Measurements from ENCODE around the gene UQCRQ. TPM values are rescaled to one million over a fixed set of nuclear protein-coding genes. Genes with fewer than 3 reads are reported as not detected.
A peak's percentile ranks its signal among the peaks of the same experiment; 100 is the strongest.

The UQCRQ gene
- total RNA-seq, 4 donors from 2014 or later: 160 to 232 (median 193) TPM

DNA sequence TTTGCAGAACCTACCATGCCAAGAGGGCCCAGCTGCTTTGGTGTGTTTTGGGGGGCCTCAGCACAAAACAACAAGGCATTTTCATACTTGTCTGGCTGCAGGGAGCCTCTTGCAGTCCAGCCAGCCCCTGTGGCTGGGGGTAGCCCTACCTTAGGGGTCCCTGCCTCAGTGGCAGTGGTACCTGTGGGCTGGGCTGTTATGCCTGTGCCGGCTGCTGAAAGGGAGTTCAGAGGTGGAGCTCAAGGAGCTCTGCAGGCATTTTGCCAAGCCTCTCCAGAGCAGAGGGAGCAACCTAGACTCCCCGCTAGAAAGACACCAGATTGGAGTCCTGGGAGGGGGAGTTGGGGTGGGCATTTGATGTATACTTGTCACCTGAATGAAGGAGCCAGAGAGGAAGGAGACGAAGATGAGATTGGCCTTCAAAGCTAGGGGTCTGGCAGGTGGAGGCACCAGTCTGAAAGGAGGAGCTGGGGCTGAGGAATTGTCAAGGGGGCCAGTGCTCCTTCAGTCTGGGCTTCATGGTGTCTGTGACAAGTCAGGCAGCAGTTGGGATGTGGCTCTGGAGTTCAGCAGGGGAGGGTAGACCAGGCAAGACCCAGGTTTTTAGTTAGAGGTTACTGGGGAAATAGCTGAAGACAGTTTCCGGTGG lies 37.5 kb upstream of the UQCRQ start:
- Histone ChIP-seq H3K9me3 (no peaks in the 10 kb centered on the region), H3K27ac (no peak overlapping the region), H3K36me3 (peaks cover 0 to 18% (median 0%) of the 10 kb centered on the region in 3 donors), H3K27me3 (peaks cover 0 to 48% (median 0%) of the 10 kb centered on the region in 4 donors), H3K4me1 (peaks cover 10 to 45% (median 12%) of the 10 kb centered on the region in 3 donors), H3K4me3 (peak overlapping the region in 2 of 4 donors; percentile 90 to 91)
- no peak for TF ChIP-seq POLR2A (IDR thresholded peaks at IDR 0.05)
- TF ChIP-seq, protein P1, sequence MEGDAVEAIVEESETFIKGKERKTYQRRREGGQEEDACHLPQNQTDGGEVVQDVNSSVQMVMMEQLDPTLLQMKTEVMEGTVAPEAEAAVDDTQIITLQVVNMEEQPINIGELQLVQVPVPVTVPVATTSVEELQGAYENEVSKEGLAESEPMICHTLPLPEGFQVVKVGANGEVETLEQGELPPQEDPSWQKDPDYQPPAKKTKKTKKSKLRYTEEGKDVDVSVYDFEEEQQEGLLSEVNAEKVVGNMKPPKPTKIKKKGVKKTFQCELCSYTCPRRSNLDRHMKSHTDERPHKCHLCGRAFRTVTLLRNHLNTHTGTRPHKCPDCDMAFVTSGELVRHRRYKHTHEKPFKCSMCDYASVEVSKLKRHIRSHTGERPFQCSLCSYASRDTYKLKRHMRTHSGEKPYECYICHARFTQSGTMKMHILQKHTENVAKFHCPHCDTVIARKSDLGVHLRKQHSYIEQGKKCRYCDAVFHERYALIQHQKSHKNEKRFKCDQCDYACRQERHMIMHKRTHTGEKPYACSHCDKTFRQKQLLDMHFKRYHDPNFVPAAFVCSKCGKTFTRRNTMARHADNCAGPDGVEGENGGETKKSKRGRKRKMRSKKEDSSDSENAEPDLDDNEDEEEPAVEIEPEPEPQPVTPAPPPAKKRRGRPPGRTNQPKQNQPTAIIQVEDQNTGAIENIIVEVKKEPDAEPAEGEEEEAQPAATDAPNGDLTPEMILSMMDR (IDR thresholded peaks at IDR 0.05): no peak
- DNase-seq: no peak
- WGBS, 2 donors: 71 to 74% methylated on average over 2 to 3 of the region's 4 CpGs
- intact Hi-C loops (cut with DNase I): loop anchor here (5.0 kb wide), 1 partner anchor 43 kb away; the partner anchor contains the start of gene LEAP2

DNA sequence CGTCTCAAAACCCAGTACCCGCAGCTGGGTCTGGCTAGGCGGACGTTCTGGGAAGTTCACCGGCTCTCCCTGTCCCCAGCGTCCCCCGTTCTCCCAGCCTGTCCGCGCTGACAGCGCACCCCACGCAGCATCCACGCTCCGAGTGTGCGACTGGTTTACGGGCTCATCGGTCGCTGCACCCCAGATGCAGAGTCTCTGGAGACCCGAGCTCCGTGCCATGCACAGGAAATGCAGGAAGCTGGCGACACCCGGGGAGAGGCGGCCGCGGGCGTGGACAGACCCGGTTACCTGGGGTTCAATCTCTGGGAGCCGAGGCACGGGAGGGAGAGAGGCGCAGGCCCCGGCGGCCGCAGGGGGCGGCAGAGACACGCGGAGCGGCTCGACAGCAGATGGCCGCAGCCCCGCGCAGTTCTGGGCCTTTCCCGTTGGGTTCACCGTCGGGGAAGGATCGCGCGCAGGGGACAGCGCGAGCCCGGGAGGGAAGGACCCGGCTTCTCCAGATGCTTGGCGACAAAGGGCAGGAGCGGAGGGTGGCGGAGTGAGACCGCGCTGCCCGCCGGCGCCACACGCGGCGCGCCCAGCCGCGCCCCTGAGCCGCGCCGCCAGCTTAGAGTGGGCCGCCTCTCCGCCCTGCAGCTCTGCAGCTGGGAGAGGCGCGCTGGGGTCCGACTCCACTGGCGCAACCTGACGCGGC lies 36.6 kb upstream of the UQCRQ start:
- peaks cover 10 to 45% (median 12%) of the 10 kb centered on the region in 3 donors for H3K4me1 ChIP-seq
- peak in 1 of 4 donors; percentile 11 for TF ChIP-seq POLR2A (IDR thresholded peaks at IDR 0.05)
- TF ChIP-seq, protein P1 (IDR thresholded peaks at IDR 0.05): peak; percentile 82 to 92 (median 90)
- intact Hi-C loops (cut with DNase I): loop anchor here (5.0 kb wide), 1 partner anchor 42 kb away; the partner anchor contains the start of gene LEAP2
- no peak for DNase-seq
- H3K36me3 ChIP-seq: peaks cover 0 to 11% (median 0%) of the 10 kb centered on the region in 3 donors
- no peaks in the 10 kb centered on the region for H3K9me3 ChIP-seq
- peak overlapping the region; percentile 59 to 91 (median 89) for H3K4me3 ChIP-seq
- WGBS, 2 donors: 0% methylated on average over 2 to 3 of the region's 75 CpGs
- peak overlapping the region; percentile 72 to 89 (median 84) for H3K27ac ChIP-seq
- peaks cover 0 to 40% (median 0%) of the 10 kb centered on the region in 4 donors for H3K27me3 ChIP-seq

DNA sequence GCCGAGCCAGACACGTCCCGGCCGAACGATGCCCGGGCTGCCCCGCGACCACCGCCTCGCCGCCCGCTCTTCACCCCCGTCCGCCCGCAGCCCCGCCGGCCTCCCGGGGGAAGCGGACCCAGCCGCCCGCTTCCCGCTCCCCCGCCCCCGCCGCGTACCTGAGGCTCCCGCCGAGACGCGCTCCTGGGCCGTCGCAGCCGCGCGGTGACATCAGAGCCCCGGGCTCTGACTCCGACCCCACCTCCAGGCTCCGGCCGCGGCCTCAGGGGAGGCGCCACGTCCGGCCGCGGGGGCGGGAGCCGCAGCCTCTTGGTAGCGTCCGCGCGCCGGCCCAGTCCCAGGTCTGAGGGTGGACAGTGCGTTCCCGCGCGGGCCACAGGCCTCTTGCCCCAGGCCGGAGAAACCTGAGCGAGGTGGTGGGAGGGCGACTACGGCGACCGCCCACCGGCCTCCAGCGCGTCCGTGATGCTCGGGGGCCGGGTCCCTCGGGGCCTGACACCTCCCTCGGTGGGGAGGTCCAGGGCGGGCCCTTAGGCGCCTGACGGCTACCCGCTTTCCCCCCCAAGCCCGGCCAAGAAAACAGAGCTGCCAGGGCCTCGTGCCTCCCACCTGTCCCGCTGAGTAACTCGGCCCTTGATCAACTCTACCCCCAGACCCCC lies 35.9 kb upstream of the UQCRQ start, which contains the start of gene SHROOM1:
TSS of gene SHROOM1 (minus strand) at position 212 of the 659 bp plus-strand sequence. CDS start 4,507 bp downstream, outside the sequence.
- TF ChIP-seq, protein P1 (IDR thresholded peaks at IDR 0.05): no peak
- peak in 1 of 4 donors; percentile 44 for TF ChIP-seq POLR2A (IDR thresholded peaks at IDR 0.05)
- Histone ChIP-seq H3K4me1 (peaks cover 9 to 41% (median 10%) of the 10 kb centered on the region in 3 donors), H3K4me3 (peak within 1 kb of the TSS; percentile 59 to 91 (median 89)), H3K27ac (peak within 1 kb of the TSS; percentile 72 to 89 (median 84)), H3K36me3 (peaks cover 0 to 5% (median 0%) of the 10 kb centered on the region in 3 donors), H3K9me3 (no peaks in the 10 kb centered on the region), H3K27me3 (peaks cover 0 to 34% (median 0%) of the 10 kb centered on the region in 4 donors)
- DNase-seq: no peak
- intact Hi-C loops (cut with DNase I): no loop called here
- WGBS, 2 donors: 32 to 42% methylated on average over 5 to 10 of the region's 78 CpGs

DNA sequence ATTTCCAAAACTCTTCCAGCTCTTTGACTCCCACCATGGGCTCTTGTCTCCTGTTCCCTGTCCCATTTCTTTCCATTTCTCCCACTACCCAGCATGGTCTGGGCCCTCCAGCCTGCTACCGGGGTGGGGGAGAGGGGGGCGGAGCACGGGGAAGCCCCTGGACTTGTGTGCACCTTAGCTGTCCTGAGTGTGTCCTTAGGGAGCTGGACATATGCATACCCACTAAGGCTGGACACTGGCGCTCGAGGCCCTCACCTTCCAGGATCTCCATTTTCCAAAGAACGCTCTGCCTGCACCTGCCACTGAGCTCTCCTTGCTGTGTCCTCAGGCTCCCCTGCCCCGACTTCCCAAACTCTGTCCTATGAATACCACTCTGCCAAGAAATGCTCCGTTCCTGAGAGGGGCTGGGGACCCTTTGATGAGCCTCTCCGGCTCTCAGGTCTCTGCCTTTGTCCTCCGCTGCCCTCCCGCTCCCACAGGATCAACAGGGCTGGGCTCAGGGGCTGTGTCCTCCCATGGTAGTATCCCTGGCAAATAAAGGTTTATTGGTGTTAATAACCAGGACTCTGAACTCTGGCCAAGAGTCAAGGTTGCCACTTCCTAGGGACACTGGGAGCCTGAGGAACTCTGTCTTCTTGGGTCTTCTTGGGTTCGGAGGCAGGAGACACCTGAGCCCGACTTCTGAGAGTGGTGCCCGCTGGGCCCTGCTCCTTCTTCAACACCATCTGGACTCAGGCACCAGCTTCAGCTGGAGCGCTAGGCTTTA lies 35.2 kb upstream of the UQCRQ start:
- intact Hi-C loops (cut with DNase I): no loop called here

More for the DNA sequence above, 35.2 kb upstream of the UQCRQ start:
- peaks cover 5 to 34% (median 10%) of the 10 kb centered on the region in 3 donors for H3K4me1 ChIP-seq
- TF ChIP-seq, protein P1 (IDR thresholded peaks at IDR 0.05): no peak
- no peak for TF ChIP-seq POLR2A (IDR thresholded peaks at IDR 0.05)
- peak overlapping the region; percentile 59 to 91 (median 89) for H3K4me3 ChIP-seq
- H3K36me3 ChIP-seq: no peaks in the 10 kb centered on the region
- peaks cover 0 to 26% (median 0%) of the 10 kb centered on the region in 4 donors for H3K27me3 ChIP-seq
- peak overlapping the region; percentile 72 to 89 (median 84) for H3K27ac ChIP-seq
- 88 to 89% methylated on average over 13 of the region's 15 CpGs for WGBS, 2 donors
- H3K9me3 ChIP-seq: no peaks in the 10 kb centered on the region
- no peak for DNase-seq

Data from esophagus squamous epithelium (tissue), 5 donors.